HCEC 1CT (cell line): Measurements from ENCODE around the gene HEXIM1.

Source experiments
- DNase-seq: peaks from one replicate; pipeline ENCODE4 v3.0.0-alpha.2; 2017

HEXIM1 gene

GRCh38 chr17:45147581-45148182 lies 593 bp upstream of the HEXIM1 start:
- peak; percentile 96 for DNase-seq

- peak; percentile 81 for DNase-seq
These were observed 878 bp downstream of the HEXIM1 start for GRCh38 chr17:45149037-45149668.

DNA sequence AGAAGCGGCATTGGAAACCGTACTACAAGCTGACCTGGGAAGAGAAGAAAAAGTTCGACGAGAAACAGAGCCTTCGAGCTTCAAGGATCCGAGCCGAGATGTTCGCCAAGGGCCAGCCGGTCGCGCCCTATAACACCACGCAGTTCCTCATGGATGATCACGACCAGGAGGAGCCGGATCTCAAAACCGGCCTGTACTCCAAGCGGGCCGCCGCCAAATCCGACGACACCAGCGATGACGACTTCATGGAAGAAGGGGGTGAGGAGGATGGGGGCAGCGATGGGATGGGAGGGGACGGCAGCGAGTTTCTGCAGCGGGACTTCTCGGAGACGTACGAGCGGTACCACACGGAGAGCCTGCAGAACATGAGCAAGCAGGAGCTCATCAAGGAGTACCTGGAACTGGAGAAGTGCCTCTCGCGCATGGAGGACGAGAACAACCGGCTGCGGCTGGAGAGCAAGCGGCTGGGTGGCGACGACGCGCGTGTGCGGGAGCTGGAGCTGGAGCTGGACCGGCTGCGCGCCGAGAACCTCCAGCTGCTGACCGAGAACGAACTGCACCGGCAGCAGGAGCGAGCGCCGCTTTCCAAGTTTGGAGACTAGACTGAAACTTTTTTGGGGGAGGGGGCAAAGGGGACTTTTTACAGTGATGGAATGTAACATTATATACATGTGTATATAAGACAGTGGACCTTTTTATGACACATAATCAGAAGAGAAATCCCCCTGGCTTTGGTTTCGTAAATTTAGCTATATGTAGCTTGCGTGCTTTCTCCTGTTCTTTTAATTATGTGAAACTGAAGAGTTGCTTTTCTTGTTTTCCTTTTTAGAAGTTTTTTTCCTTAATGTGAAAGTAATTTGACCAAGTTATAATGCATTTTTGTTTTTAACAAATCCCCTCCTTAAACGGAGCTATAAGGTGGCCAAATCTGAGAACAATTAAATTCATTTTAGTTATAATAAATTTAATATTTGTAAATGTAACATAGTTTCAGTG lies 1.7 kb downstream of the HEXIM1 start:
- DNase-seq: peak; percentile 65

GRCh38 chr17:45150911-45151809 lies 2.9 kb downstream of the HEXIM1 start:
- no peak for DNase-seq

GRCh38 chr17:45155029-45155428 lies 6.8 kb downstream of the HEXIM1 start:
- no peak for DNase-seq

- DNase-seq: no peak
These were observed 7.2 kb downstream of the HEXIM1 start for GRCh38 chr17:45155483-45155882.

- no peak for DNase-seq
These were observed 8.0 kb downstream of the HEXIM1 start for GRCh38 chr17:45156242-45156641.

GRCh38 chr17:45160447-45161287 lies 12.4 kb downstream of the HEXIM1 start:
- DNase-seq: peak; percentile 61

GRCh38 chr17:45161288-45162024 lies 13.2 kb downstream of the HEXIM1 start, which contains the start of gene HEXIM2:
Gene HEXIM2, plus strand, starts transcription at chr17:45161875. Its CDS starts 919 bp downstream, at chr17:45162794.
- peak; percentile 100 for DNase-seq

DNA sequence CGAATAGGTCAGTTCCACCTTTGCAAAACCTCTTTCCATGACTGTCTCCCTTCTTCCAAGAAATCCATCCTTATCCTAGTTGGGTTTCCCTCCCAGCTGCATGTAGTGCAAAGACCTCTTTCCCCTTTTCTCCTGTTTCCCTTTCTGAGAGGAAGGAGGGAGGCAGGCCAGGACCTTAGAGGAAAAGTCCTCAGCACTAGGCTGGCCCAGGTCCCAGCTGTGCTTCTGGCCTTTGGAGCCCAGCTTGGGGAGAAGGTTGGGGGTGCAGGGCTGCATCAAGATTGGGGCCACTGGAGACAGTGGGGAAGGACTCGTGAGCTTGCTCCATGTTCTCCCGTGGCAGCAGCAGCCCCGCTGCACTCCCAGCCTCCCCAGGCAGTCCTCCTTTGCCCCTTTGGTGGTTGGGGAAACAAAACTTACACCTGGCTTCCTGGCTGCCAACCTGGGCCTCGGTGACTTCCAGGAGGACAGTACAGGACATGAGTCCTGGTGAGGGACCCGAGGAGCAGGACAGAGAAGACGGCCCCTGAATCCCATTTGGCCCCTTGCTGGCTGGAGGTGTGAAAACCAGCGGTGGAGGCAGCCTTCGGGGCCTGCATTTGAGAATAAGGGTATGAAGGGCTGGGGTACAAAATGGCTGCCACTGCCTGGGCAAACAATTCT lies 13.9 kb downstream of the HEXIM1 start:
- no peak for DNase-seq

DNA sequence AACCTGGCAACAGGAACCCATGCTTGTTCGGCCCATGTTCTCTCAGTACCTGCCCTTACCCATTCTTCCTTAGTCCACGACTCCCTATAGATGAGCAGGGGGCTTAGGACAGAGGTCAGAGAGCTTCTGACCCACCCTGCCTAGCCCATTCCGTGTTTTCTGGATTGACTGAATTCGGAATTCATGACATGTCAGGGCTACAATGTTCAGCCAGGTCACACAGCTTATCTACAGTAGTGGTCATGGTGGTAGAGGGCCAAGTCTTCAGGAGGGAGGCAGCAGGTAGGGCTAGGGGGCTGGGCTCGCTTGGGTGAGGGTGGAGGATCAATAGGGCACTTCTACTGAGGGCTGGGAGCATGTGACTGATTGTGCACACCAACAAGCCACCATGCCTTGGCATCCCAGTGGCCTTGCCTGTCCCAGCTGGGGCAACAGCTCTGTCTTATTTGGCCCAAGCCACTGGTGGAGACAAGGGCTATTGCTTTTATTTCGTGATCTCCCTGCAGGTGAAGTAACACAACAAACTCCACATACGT lies 16.5 kb downstream of the HEXIM1 start:
- no peak for DNase-seq

DNA sequence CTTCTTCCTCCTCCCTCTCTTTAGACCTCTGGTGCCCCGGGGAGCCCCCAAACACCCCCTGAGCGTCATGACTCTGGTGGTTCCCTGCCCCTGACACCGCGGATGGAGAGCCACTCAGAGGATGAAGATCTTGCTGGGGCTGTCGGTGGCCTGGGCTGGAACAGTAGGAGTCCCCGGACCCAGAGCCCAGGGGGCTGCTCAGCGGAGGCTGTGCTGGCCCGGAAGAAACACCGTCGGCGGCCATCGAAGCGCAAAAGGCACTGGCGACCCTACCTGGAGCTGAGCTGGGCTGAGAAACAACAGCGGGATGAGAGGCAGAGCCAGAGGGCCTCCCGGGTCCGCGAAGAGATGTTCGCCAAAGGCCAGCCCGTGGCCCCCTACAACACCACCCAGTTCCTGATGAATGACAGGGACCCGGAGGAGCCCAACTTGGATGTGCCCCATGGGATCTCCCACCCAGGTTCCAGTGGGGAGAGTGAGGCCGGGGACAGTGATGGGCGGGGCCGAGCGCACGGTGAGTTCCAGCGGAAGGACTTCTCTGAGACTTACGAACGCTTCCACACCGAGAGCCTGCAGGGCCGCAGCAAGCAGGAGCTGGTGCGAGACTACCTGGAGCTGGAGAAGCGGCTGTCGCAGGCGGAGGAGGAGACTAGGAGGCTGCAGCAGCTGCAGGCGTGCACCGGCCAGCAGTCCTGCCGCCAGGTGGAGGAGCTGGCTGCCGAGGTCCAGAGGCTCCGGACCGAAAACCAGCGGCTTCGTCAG lies 20.9 kb downstream of the HEXIM1 start:
- DNase-seq: no peak

GRCh38 chr17:45170280-45170930 lies 22.1 kb downstream of the HEXIM1 start:
- no peak for DNase-seq

- DNase-seq: peak; percentile 33
These were observed 22.7 kb downstream of the HEXIM1 start for GRCh38 chr17:45170931-45171337.

DNA sequence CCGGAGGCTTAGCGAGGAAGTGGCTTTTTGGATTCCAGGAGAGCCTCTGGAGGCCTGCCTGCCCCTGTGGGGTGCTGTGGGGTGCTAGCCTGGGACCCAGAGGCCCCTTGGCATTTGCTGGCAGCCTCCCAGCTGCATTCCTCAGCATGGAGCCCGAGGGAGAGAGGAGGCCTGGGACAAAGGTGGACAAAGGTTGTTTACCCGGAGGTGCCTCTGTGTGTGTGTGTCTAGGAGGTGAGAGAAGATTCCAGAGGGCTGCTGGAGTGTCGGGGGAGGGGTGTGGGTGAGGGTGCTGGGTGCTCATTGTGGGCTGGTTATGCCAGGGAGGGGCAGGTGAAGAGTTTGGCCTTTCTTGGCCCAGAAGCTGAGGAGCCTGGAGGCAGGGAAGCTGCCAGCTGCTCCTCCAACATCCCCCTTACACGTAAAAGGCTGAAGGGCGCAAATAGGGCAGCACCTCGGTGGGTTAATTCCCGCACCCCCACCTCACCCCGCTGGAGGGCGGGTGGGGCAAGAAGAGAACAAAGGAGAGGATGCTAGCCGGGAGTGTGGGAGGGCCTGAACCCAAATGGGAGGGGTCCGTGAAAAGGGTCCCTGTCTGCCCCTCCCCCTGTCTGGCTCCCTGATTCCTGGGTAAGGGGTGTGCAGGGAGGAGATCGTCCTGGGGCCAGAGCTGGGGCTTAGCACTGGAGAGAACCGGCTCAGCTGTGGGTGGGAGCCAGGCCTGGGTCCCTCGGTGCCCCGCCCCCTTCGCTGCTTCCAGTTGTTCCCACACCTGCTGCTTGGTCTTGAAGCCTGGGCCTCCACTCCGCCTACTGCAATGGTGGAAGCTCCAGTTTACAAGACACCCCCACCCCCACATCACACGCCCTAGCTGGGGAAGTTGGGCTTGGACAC lies 23.3 kb downstream of the HEXIM1 start:
- peak; percentile 37 for DNase-seq

GRCh38 chr17:45172232-45172540 lies 23.9 kb downstream of the HEXIM1 start:
- no peak for DNase-seq

DNA sequence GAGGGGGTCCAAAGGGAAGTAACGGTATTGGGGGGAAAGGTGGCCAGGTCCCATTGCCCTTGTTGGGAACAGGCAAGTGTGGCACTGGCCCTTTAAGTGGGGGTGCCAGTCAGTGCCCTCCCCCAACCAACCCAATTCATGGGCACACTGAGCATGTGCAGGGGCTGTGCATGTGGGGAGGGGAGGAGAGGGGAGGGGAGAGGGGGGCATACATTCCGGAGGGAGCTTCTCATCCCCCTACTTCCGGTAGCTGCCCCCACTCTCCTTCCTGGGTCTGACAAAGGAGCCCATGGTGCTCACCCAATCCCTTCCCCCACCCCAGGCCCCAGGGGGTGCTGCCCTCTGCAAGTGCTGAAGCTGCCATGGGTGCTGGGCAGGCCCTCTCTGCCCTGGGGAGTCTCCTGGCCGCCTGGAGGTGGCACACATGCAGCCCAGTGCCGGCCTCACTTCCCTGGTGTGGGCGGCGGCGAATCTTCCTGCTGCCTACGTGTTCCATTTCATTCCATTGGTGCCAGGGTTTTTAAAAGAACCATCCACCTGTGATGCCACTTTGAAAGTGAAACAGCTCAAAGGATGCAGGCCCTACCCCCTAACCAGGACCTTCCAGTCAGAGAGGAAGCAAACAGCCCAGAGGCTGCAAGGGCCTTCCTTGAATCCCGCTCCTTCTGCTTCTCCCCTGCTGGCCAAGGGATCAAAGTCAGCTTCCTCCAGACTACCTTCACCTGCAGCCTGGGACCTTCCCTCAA lies 24.4 kb downstream of the HEXIM1 start:
- DNase-seq: peak; percentile 70
